GM12878 (cell line): ENCODE measurements around the gene ACAD11.

Experiments
- CTCF ChIP-seq, 3 experiments: IDR thresholded peaks in 2 of 3; conservative IDR thresholded peaks in 1 of 3; 2 replicates each; pipeline ENCODE4 v1.5.1; 2011; ENCODE audit warnings: low read depth in 3 of 3, low read length in 3 of 3, mild to moderate bottlenecking in 3 of 3, control low read depth in 2 of 3, moderate library complexity in 2 of 3, inconsistent platforms in 1 of 3, mixed read lengths in 1 of 3; ENCODE audit not compliant: control insufficient read depth in 2 of 3, insufficient read depth in 1 of 3; ENCODE audit errors: extremely low read depth in 1 of 3
- KAT2A ChIP-seq: conservative IDR thresholded peaks from 2 replicates; pipeline ENCODE4 v1.6.1; 2011; ENCODE audit warnings: low read depth, low read length; ENCODE audit not compliant: control insufficient read depth
- SMARCA5 ChIP-seq: fragments of 450-650 bp; IDR thresholded peaks from 2 replicates; pipeline ENCODE4 v1.6.1; 2017; ENCODE audit warnings: mild to moderate bottlenecking
- ZSCAN29 ChIP-seq: fragments of 450-650 bp; IDR thresholded peaks from 2 replicates; pipeline ENCODE4 v1.6.1; 2017; ENCODE audit warnings: mild to moderate bottlenecking, moderate library complexity

DNA sequence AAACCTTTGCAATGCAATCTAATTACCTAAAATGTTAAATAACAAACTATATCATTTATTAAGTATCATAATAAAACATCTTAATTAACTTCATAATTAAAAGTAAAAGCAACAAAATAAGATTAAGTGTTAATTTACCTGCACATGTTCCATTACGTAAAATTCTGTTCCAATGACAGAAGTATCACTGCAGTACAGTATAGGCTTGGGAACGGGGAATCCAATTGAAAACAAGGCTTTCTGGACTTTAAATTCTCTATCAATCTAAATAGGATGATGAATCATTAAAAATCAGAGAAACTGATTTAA lies 17.1 kb downstream of the ACAD11 start:
- no peak for TF ChIP-seq CTCF (IDR thresholded peaks at IDR 0.05 in 2 of 3, conservative IDR thresholded peaks at IDR 0.05 in 1 of 3; ENCODE audit: control insufficient read depth in 2 of 3, extremely low read depth in 1 of 3, insufficient read depth in 1 of 3, low read depth in 3 of 3, low read length in 3 of 3)
- TF ChIP-seq SMARCA5 = no peak
- no peak for TF ChIP-seq ZSCAN29
- TF ChIP-seq KAT2A = no peak
